ENCODE measurements around the gene ZKSCAN2. TPM values are rescaled to one million over a fixed set of nuclear protein-coding genes. Genes with fewer than 3 reads are reported as not detected.

The ZKSCAN2 gene
- polyA plus RNA-seq, 2 of the 4 experiments (the other 2 are of a cell fraction) = 2.0 to 3.4 TPM

GRCh38 chr16:25217112-25217511, 40.5 kb downstream of the ZKSCAN2 start:
- H3K27ac ChIP-seq = no peak overlapping the region

DNA sequence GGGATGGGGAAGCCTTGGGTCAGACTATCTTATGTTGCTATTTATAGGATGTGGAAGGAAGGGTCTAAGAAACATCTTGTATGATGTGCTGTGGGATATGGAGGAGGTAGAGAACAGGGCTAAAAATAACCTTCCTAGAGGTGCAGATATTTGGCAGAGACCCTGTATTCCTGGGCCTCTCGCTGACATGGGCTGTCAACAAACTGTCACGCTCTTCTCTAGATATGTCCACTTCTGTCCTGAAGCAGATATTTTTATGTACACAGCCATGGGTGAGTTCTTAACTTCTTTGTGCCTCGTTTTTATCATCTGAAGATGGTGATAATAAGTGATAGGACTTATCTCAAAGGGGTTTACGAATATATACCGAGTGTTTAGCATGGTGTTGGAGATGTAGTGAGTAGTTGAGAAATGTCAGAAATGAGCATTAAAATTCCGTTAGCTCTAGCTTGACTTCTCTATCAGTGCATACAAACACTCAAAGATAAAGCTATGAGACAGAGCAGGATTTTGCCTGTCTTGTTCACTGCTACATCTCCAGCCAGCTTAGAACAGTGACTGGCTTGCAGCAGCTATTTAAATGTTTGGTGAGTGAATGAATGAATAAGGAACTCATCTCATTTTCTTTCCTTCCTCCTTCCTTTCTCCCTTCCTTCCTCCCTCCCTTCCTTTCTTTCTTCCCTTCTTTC, 43.8 kb downstream of the ZKSCAN2 start:
- TF ChIP-seq RFX5 (IDR thresholded peaks at IDR 0.05) (no peak), TFCP2L1 (CRISPR knock-in tag; IDR thresholded peaks at IDR 0.05) (no peak), CBX8 (IDR thresholded peaks at IDR 0.05) (no peak), TP53 (CRISPR knock-in tag; IDR thresholded peaks at IDR 0.05) (no peak), SMC3 (IDR thresholded peaks at IDR 0.05) (no peak), CHD2 (IDR thresholded peaks at IDR 0.05; ENCODE audit: low read length, partially characterized antibody) (no peak), MAFK (IDR thresholded peaks at IDR 0.05; ENCODE audit: partially characterized antibody) (no peak), ZFP36 (IDR thresholded peaks at IDR 0.05; ENCODE audit: borderline replicate concordance, partially characterized antibody) (no peak), MAZ (IDR thresholded peaks at IDR 0.05; ENCODE audit: borderline replicate concordance, low read depth, low read length) (no peak), ELK1 (IDR thresholded peaks at IDR 0.05; ENCODE audit: low read depth, low read length) (no peak), KDM5A (IDR thresholded peaks at IDR 0.05) (no peak), RAD21 (conservative IDR thresholded peaks at IDR 0.05 in 1 of 2, IDR thresholded peaks at IDR 0.05 in 1 of 2) (no peak), RCOR1 (IDR thresholded peaks at IDR 0.05; ENCODE audit: low read depth, low read length) (no peak)
- TF ChIP-seq, protein P1, sequence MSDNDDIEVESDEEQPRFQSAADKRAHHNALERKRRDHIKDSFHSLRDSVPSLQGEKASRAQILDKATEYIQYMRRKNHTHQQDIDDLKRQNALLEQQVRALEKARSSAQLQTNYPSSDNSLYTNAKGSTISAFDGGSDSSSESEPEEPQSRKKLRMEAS (IDR thresholded peaks at IDR 0.05) = no peak
- Histone ChIP-seq H3K4me3 (no peak overlapping the region), H3K4me1 (no peaks in the 10 kb centered on the region), H3K27ac (no peak overlapping the region), H3K9me3 (no peaks in the 10 kb centered on the region), H3K4me2 (no peak overlapping the region)
- 53% methylated on average over 6 of the region's 6 CpGs for WGBS (ENCODE audit: missing lambda C conversion rate)
- CTCF ChIA-PET = interaction anchor here (1.1 to 1.4 kb wide), 3 partner anchors 11 to 79 kb away, joined by 3 to 11 read pairs (median 4); no protein-coding TSS in a partner anchor
- FAIRE-seq (no peak), ATAC-seq (no peak), DNase-seq (ENCODE audit: low read depth in 1 of 2, low spot score in 1 of 2) (no peak)
- POLR2A ChIA-PET = no interaction called here

More at GRCh38 chr16:25217112-25217511, 40.5 kb downstream of the ZKSCAN2 start:
- DNase-seq (ENCODE audit: low read depth in 1 of 2, low spot score in 1 of 2) (no peak), ATAC-seq (no peak), FAIRE-seq (no peak)
- POLR2A ChIA-PET = no interaction called here
- 64% methylated on average over 16 of the region's 17 CpGs for WGBS (ENCODE audit: missing lambda C conversion rate)
- CTCF ChIA-PET = interaction anchor here (0.6 to 1.3 kb wide), 5 partner anchors 8 to 162 kb away, joined by 3 to 4 read pairs (median 3); no protein-coding TSS in a partner anchor
- Histone ChIP-seq H3K4me2 (no peak overlapping the region), H3K4me3 (no peak overlapping the region), H3K9me3 (no peaks in the 10 kb centered on the region), H3K4me1 (no peaks in the 10 kb centered on the region)
- no peak for TF ChIP-seq ZFP36 (IDR thresholded peaks at IDR 0.05; ENCODE audit: borderline replicate concordance, partially characterized antibody)
- TF ChIP-seq JUN (IDR thresholded peaks at IDR 0.05) = no peak

GRCh38 chr16:25212636-25213035, 45.0 kb downstream of the ZKSCAN2 start:
- H3K27ac ChIP-seq = no peak overlapping the region
- H3K4me3 ChIP-seq = no peak overlapping the region
- POLR2A ChIA-PET = no interaction called here
- H3K4me1 ChIP-seq = no peaks in the 10 kb centered on the region
- DNase-seq (ENCODE audit: low read depth in 1 of 2, low spot score in 1 of 2) = no peak
- H3K4me2 ChIP-seq = no peak overlapping the region
- no peak for FAIRE-seq
- TF ChIP-seq HDAC2 (IDR thresholded peaks at IDR 0.05) (no peak), RARB (CRISPR knock-in tag; IDR thresholded peaks at IDR 0.05) (no peak), MYC (IDR thresholded peaks at IDR 0.05; ENCODE audit: borderline replicate concordance, low read length) (no peak), RCOR1 (IDR thresholded peaks at IDR 0.05; ENCODE audit: low read depth, low read length) (no peak), RFX5 (IDR thresholded peaks at IDR 0.05) (no peak), JUNB (IDR thresholded peaks at IDR 0.05) (no peak), HOXA7 (CRISPR knock-in tag; IDR thresholded peaks at IDR 0.05) (no peak), TP53 (CRISPR knock-in tag; IDR thresholded peaks at IDR 0.05) (no peak), GATA3 (IDR thresholded peaks at IDR 0.05; ENCODE audit: borderline replicate concordance) (no peak), NFE2L2 (conservative IDR thresholded peaks at IDR 0.05; ENCODE audit: low read length) (no peak), RAD21 (conservative IDR thresholded peaks at IDR 0.05 in 1 of 2, IDR thresholded peaks at IDR 0.05 in 1 of 2) (no peak), CHD4 (IDR thresholded peaks at IDR 0.05; ENCODE audit: borderline replicate concordance) (no peak), FOSL2 (IDR thresholded peaks at IDR 0.05) (no peak), FOSL2 (CRISPR knock-in tag; IDR thresholded peaks at IDR 0.05) (no peak), JUN (IDR thresholded peaks at IDR 0.05) (no peak), BCL3 (IDR thresholded peaks at IDR 0.05) (no peak), HOXB13 (CRISPR knock-in tag; IDR thresholded peaks at IDR 0.05; ENCODE audit: low read depth) (no peak)
- TF ChIP-seq, protein P2, sequence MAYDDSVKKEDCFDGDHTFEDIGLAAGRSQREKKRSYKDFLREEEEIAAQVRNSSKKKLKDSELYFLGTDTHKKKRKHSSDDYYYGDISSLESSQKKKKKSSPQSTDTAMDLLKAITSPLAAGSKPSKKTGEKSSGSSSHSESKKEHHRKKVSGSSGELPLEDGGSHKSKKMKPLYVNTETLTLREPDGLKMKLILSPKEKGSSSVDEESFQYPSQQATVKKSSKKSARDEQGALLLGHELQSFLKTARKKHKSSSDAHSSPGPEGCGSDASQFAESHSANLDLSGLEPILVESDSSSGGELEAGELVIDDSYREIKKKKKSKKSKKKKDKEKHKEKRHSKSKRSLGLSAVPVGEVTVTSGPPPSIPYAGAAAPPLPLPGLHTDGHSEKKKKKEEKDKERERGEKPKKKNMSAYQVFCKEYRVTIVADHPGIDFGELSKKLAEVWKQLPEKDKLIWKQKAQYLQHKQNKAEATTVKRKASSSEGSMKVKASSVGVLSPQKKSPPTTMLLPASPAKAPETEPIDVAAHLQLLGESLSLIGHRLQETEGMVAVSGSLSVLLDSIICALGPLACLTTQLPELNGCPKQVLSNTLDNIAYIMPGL (CRISPR knock-in tag; IDR thresholded peaks at IDR 0.05; ENCODE audit: borderline replicate concordance) = no peak
- TF ChIP-seq, protein P1 (IDR thresholded peaks at IDR 0.05) = no peak
- TF ChIP-seq, protein P3, sequence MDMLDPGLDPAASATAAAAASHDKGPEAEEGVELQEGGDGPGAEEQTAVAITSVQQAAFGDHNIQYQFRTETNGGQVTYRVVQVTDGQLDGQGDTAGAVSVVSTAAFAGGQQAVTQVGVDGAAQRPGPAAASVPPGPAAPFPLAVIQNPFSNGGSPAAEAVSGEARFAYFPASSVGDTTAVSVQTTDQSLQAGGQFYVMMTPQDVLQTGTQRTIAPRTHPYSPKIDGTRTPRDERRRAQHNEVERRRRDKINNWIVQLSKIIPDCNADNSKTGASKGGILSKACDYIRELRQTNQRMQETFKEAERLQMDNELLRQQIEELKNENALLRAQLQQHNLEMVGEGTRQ (IDR thresholded peaks at IDR 0.05) = no peak
- no peak for ATAC-seq
- no peaks in the 10 kb centered on the region for H3K9me3 ChIP-seq
- 45% methylated on average over 2 of the region's 2 CpGs for WGBS (ENCODE audit: missing lambda C conversion rate)
- CTCF ChIA-PET = interaction anchor here (1.1 kb wide), 2 partner anchors 12 to 77 kb away, joined by 3 to 4 read pairs; no protein-coding TSS in a partner anchor
